CD4-positive, alpha-beta memory T cell (primary cell): ENCODE results near the gene CENPP. TPM values are rescaled to one million over a fixed set of nuclear protein-coding genes. Genes with fewer than 3 reads are reported as not detected.

Experiments
- CTCF ChIA-PET: fragments of 350-600 bp; sonication (Branson Sonifier 250); formaldehyde crosslinking; loops from one replicate; lab custom pipeline; 2021; ENCODE audit warnings: inconsistent platforms; ENCODE audit not compliant: partially characterized antibody; lab: Charles Lee
- POLR2A ChIA-PET: fragments of 350-600 bp; sonication (Branson Sonifier 250); formaldehyde crosslinking; loops from one replicate; lab custom pipeline; 2021; ENCODE audit not compliant: partially characterized antibody; lab: Charles Lee
- DNase-seq, 5 donors: peaks; one replicate each; pipeline versions ENCODE4 v3.0.0 to v3.0.0-alpha.2; 2020 to 2022; ENCODE audit warnings: mixed read lengths in 1 of 5
- H3K27ac ChIP-seq: one replicate; pipeline ENCODE4 v1.7.0; 2013; ENCODE audit warnings: low read depth, low read length
- H3K27me3 ChIP-seq: 2 replicates; pipeline ENCODE4 v1.7.0; 2013; ENCODE audit warnings: mild to moderate bottlenecking, low read length, moderate library complexity; ENCODE audit not compliant: insufficient read depth
- H3K36me3 ChIP-seq: 2 replicates; pipeline ENCODE4 v1.7.0; 2013; ENCODE audit warnings: mild to moderate bottlenecking, low read length, moderate library complexity; ENCODE audit not compliant: insufficient read depth
- H3K4me1 ChIP-seq: 2 replicates; pipeline ENCODE4 v1.7.0; 2013; ENCODE audit warnings: mild to moderate bottlenecking, low read length, moderate library complexity; ENCODE audit not compliant: insufficient read depth
- H3K4me3 ChIP-seq, 2 donors: one replicate each; pipeline ENCODE4 v1.7.0; 2013; ENCODE audit warnings: low read length in 2 of 2, mild to moderate bottlenecking in 1 of 2
- H3K9me3 ChIP-seq, 2 donors: one replicate each; pipeline ENCODE4 v1.7.0; 2013; ENCODE audit warnings: low read length in 2 of 2, control low read depth in 1 of 2; ENCODE audit not compliant: control insufficient read depth in 1 of 2
- H3K27ac Mint-ChIP-seq, 7 donors: one replicate each; pipeline ENCODE4 v1.8.0; 2020 to 2021; ENCODE audit warnings: mixed read lengths in 7 of 7, mild to moderate bottlenecking in 6 of 7, inconsistent platforms in 3 of 7, moderate library complexity in 3 of 7
- H3K27me3 Mint-ChIP-seq, 2 donors: one replicate each; pipeline ENCODE4 v1.8.0; 2020 to 2021; ENCODE audit warnings: mixed read lengths in 2 of 2
- H3K36me3 Mint-ChIP-seq, 2 donors: one replicate each; pipeline ENCODE4 v1.8.0; 2020 to 2021; ENCODE audit warnings: mixed read lengths in 2 of 2, inconsistent platforms in 1 of 2, mild to moderate bottlenecking in 1 of 2
- H3K4me1 Mint-ChIP-seq, 4 donors: one replicate each; pipeline ENCODE4 v1.8.0; 2020 to 2021; ENCODE audit warnings: mixed read lengths in 4 of 4, mild to moderate bottlenecking in 1 of 4
- H3K4me3 Mint-ChIP-seq, 8 donors: one replicate each; pipeline ENCODE4 v1.8.0; 2020 to 2021; ENCODE audit warnings: mixed read lengths in 8 of 8, mild to moderate bottlenecking in 7 of 8, moderate library complexity in 6 of 8, inconsistent platforms in 3 of 8
- H3K9me3 Mint-ChIP-seq, 8 donors: one replicate each; pipeline ENCODE4 v1.8.0; 2020 to 2021; ENCODE audit warnings: mixed read lengths in 8 of 8, mild to moderate bottlenecking in 5 of 8, inconsistent platforms in 3 of 8, moderate library complexity in 1 of 8
- intact Hi-C: fragments of 100-400 bp; cut with micrococcal nuclease; formaldehyde crosslinking; loops from one replicate; pipeline ENCODE4 v1.15.1; 2023
- polyA plus RNA-seq, 2 donors: library from polyadenylated mRNA; unstranded; fragments of 300-500 nt; fragmentation: Illumina TruSeq; gene quantifications; one replicate each; pipeline ENCODE4 v1.2.3, GENCODE V29; 2021
- total RNA-seq, 2 experiments: library from RNA; stranded (reverse); gene quantifications; one replicate each; pipeline ENCODE4 v1.2.3, GENCODE V29; 2021

The CENPP gene
- total and polyA plus RNA-seq, 4 experiments from 2014 or later = 0.55 to 9.5 (median 3.4) TPM

- H3K27me3 ChIP-seq = no peaks in the 10 kb centered on the region
- no peaks in the 10 kb centered on the region for H3K36me3 Mint-ChIP-seq
- no peaks in the 10 kb centered on the region for H3K9me3 ChIP-seq
- H3K27ac ChIP-seq = no peak overlapping the region
- H3K27ac Mint-ChIP-seq = no peak overlapping the region
- H3K4me3 ChIP-seq = no peak overlapping the region
- H3K4me1 ChIP-seq = no peaks in the 10 kb centered on the region
- peaks cover 0 to 4% (median 0%) of the 10 kb centered on the region in 8 donors for H3K9me3 Mint-ChIP-seq
- H3K4me1 Mint-ChIP-seq = peaks cover 0 to 12% (median 3%) of the 10 kb centered on the region in 4 donors
- no peaks in the 10 kb centered on the region for H3K27me3 Mint-ChIP-seq
- DNase-seq = no peak
- no peak overlapping the region for H3K4me3 Mint-ChIP-seq
- ChIA-PET CTCF (no interaction called here), POLR2A (no interaction called here)
- intact Hi-C loops = no loop called here
- no peaks in the 10 kb centered on the region for H3K36me3 ChIP-seq
Observed at GRCh38 chr9:92530893-92531292, 205.1 kb downstream of the CENPP start.

GRCh38 chr9:92534204-92534603, 208.5 kb downstream of the CENPP start:
- H3K27me3 ChIP-seq = no peaks in the 10 kb centered on the region
- Mint-ChIP-seq H3K27me3 (no peaks in the 10 kb centered on the region), H3K36me3 (no peaks in the 10 kb centered on the region), H3K4me1 (peaks cover 0 to 12% (median 3%) of the 10 kb centered on the region in 4 donors), H3K4me3 (peak overlapping the region in 1 of 8 donors; percentile 3), H3K9me3 (peaks cover 0 to 4% (median 0%) of the 10 kb centered on the region in 8 donors), H3K27ac (peak overlapping the region in 2 of 7 donors; percentile 13 to 44)
- H3K27ac ChIP-seq = no peak overlapping the region
- H3K36me3 ChIP-seq = no peaks in the 10 kb centered on the region
- H3K9me3 ChIP-seq = no peaks in the 10 kb centered on the region
- no peaks in the 10 kb centered on the region for H3K4me1 ChIP-seq
- no peak for DNase-seq
- no peak overlapping the region for H3K4me3 ChIP-seq
- ChIA-PET CTCF (no interaction called here), POLR2A (no interaction called here)
- intact Hi-C loops = no loop called here

- Histone ChIP-seq H3K27me3 (no peaks in the 10 kb centered on the region), H3K4me1 (no peaks in the 10 kb centered on the region), H3K27ac (no peak overlapping the region), H3K4me3 (no peak overlapping the region), H3K9me3 (no peaks in the 10 kb centered on the region), H3K36me3 (no peaks in the 10 kb centered on the region)
- peak overlapping the region in 2 of 8 donors; percentile 3 for H3K4me3 Mint-ChIP-seq
- DNase-seq = no peak
- peak overlapping the region in 1 of 7 donors; percentile 13 for H3K27ac Mint-ChIP-seq
- CTCF ChIA-PET = no interaction called here
- POLR2A ChIA-PET = no interaction called here
- H3K36me3 Mint-ChIP-seq = no peaks in the 10 kb centered on the region
- peaks cover 0 to 12% (median 3%) of the 10 kb centered on the region in 4 donors for H3K4me1 Mint-ChIP-seq
- intact Hi-C loops = no loop called here
- no peaks in the 10 kb centered on the region for H3K27me3 Mint-ChIP-seq
- peaks cover 0 to 4% (median 0%) of the 10 kb centered on the region in 8 donors for H3K9me3 Mint-ChIP-seq
Observed at GRCh38 chr9:92534674-92535073, 208.9 kb downstream of the CENPP start.

GRCh38 chr9:92535940-92536850, 210.4 kb downstream of the CENPP start, which contains the start of gene ECM2:
Gene ECM2 (minus strand): TSS chr9:92535990. CDS start chr9:92522866, 13,124 bp downstream.
- CTCF ChIA-PET = interaction anchor here (0.6 kb wide), 1 partner anchor 29 kb away, joined by 4 read pairs; no protein-coding TSS in a partner anchor
- peak within 1 kb of the TSS in 1 of 8 donors; percentile 3 for H3K4me3 Mint-ChIP-seq
- no peaks in the 10 kb centered on the region for H3K27me3 Mint-ChIP-seq
- POLR2A ChIA-PET = no interaction called here
- H3K27ac ChIP-seq = no peak within 1 kb of the TSS
- no peaks in the 10 kb centered on the region for H3K36me3 ChIP-seq
- H3K27ac Mint-ChIP-seq = no peak within 1 kb of the TSS
- peaks cover 0 to 12% (median 3%) of the 10 kb centered on the region in 4 donors for H3K4me1 Mint-ChIP-seq
- DNase-seq = no peak
- peaks cover 0 to 4% (median 0%) of the 10 kb centered on the region in 8 donors for H3K9me3 Mint-ChIP-seq
- H3K4me1 ChIP-seq = no peaks in the 10 kb centered on the region
- H3K9me3 ChIP-seq = no peaks in the 10 kb centered on the region
- no peak within 1 kb of the TSS for H3K4me3 ChIP-seq
- no peaks in the 10 kb centered on the region for H3K27me3 ChIP-seq
- H3K36me3 Mint-ChIP-seq = no peaks in the 10 kb centered on the region
- intact Hi-C loops = no loop called here

GRCh38 chr9:92538541-92538940, 212.8 kb downstream of the CENPP start:
- H3K27ac ChIP-seq = no peak overlapping the region
- H3K27me3 ChIP-seq = no peaks in the 10 kb centered on the region
- Mint-ChIP-seq H3K4me3 (no peak overlapping the region), H3K27ac (no peak overlapping the region), H3K4me1 (peaks cover 0 to 12% (median 3%) of the 10 kb centered on the region in 4 donors), H3K9me3 (peaks cover 0 to 3% (median 0%) of the 10 kb centered on the region in 8 donors), H3K27me3 (no peaks in the 10 kb centered on the region), H3K36me3 (no peaks in the 10 kb centered on the region)
- no peak overlapping the region for H3K4me3 ChIP-seq
- no peak for DNase-seq
- ChIA-PET CTCF (no interaction called here), POLR2A (no interaction called here)
- intact Hi-C loops = no loop called here
- no peaks in the 10 kb centered on the region for H3K4me1 ChIP-seq
- H3K9me3 ChIP-seq = no peaks in the 10 kb centered on the region
- H3K36me3 ChIP-seq = no peaks in the 10 kb centered on the region

GRCh38 chr9:92543972-92544371, 218.2 kb downstream of the CENPP start:
- POLR2A ChIA-PET = no interaction called here
- CTCF ChIA-PET = no interaction called here
- Mint-ChIP-seq H3K36me3 (no peaks in the 10 kb centered on the region), H3K27ac (peak overlapping the region in 1 of 7 donors; percentile 10), H3K27me3 (no peaks in the 10 kb centered on the region), H3K4me1 (no peaks in the 10 kb centered on the region), H3K4me3 (no peak overlapping the region), H3K9me3 (peaks cover 0 to 3% (median 0%) of the 10 kb centered on the region in 8 donors)
- H3K4me3 ChIP-seq = no peak overlapping the region
- no peaks in the 10 kb centered on the region for H3K27me3 ChIP-seq
- H3K27ac ChIP-seq = no peak overlapping the region
- H3K4me1 ChIP-seq = no peaks in the 10 kb centered on the region
- no peak for DNase-seq
- H3K36me3 ChIP-seq = no peaks in the 10 kb centered on the region
- intact Hi-C loops = no loop called here
- H3K9me3 ChIP-seq = no peaks in the 10 kb centered on the region

- Mint-ChIP-seq H3K27ac (no peak overlapping the region), H3K9me3 (peaks cover 0 to 3% (median 0%) of the 10 kb centered on the region in 8 donors), H3K4me1 (no peaks in the 10 kb centered on the region), H3K4me3 (no peak overlapping the region), H3K36me3 (no peaks in the 10 kb centered on the region), H3K27me3 (no peaks in the 10 kb centered on the region)
- Histone ChIP-seq H3K36me3 (no peaks in the 10 kb centered on the region), H3K9me3 (no peaks in the 10 kb centered on the region), H3K27ac (no peak overlapping the region), H3K4me1 (no peaks in the 10 kb centered on the region), H3K27me3 (no peaks in the 10 kb centered on the region), H3K4me3 (no peak overlapping the region)
- intact Hi-C loops = no loop called here
- ChIA-PET POLR2A (no interaction called here), CTCF (no interaction called here)
- DNase-seq = no peak
Observed at GRCh38 chr9:92545002-92545510, 219.3 kb downstream of the CENPP start.
